ENCODE measurements around the gene GAD1.

GAD1 gene

DNA sequence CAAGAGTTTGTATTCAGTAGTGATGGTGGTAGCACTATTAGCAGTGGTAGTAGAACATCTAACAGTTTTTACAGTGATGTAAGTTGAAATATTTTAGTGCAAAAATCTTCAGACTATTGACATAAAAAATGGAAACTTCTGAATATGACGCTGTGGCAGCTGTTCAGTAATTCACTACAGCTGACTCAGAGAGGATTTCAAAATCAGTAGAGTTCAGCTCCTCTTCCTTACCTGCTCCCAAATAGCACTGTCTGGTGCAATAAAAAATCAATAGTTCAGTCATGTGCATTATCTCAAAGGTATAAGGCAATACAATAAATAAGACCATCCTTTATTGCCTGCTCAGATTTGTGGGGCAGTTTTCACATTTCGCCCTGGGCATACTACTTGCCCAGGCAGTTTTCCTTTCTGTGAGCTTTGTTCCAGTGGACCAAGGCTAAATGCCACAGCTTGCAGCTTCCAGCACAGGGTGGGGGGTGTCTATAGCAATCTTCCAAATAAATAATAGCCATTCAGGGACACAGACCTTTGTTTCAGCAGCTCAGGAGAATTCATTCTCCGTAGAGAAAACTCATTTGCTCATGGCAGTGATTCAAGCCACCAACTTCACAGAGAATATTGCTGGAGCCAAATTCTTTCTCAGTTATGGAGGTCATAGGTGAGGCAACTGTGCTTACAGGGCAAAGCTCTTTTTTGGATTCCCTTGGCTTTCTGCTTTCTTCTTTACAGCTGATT lies 78.5 kb downstream of the GAD1 start:
- Histone ChIP-seq H3K4me3 (ENCODE audit: low read depth, low read length) (no peak overlapping the region), H3K27me3 (replicated peaks) (no peaks in the 10 kb centered on the region), H3K36me3 (replicated peaks) (no peaks in the 10 kb centered on the region), H3K27ac (no peak overlapping the region)
- in situ Hi-C loops (cut with HindIII; ENCODE audit: low pct_ligation_motif_present, low sequenced_read_pairs): no loop called here
- TF ChIP-seq, protein P1, sequence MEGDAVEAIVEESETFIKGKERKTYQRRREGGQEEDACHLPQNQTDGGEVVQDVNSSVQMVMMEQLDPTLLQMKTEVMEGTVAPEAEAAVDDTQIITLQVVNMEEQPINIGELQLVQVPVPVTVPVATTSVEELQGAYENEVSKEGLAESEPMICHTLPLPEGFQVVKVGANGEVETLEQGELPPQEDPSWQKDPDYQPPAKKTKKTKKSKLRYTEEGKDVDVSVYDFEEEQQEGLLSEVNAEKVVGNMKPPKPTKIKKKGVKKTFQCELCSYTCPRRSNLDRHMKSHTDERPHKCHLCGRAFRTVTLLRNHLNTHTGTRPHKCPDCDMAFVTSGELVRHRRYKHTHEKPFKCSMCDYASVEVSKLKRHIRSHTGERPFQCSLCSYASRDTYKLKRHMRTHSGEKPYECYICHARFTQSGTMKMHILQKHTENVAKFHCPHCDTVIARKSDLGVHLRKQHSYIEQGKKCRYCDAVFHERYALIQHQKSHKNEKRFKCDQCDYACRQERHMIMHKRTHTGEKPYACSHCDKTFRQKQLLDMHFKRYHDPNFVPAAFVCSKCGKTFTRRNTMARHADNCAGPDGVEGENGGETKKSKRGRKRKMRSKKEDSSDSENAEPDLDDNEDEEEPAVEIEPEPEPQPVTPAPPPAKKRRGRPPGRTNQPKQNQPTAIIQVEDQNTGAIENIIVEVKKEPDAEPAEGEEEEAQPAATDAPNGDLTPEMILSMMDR (IDR thresholded peaks at IDR 0.05; ENCODE audit: low read depth, low read length, missing control alignments): no peak
- DNase-seq: no peak

GRCh38 chr2:170896622-170897021 lies 79.9 kb downstream of the GAD1 start:
- TF ChIP-seq, protein P1 (IDR thresholded peaks at IDR 0.05; ENCODE audit: low read depth, low read length, missing control alignments): no peak
- no peak overlapping the region for H3K4me3 ChIP-seq (ENCODE audit: low read depth, low read length)
- H3K27ac ChIP-seq: no peak overlapping the region
- H3K36me3 ChIP-seq (replicated peaks): no peaks in the 10 kb centered on the region
- DNase-seq: no peak
- in situ Hi-C loops (cut with HindIII; ENCODE audit: low pct_ligation_motif_present, low sequenced_read_pairs): no loop called here
- H3K27me3 ChIP-seq (replicated peaks): no peaks in the 10 kb centered on the region

GRCh38 chr2:170897108-170897507 lies 80.4 kb downstream of the GAD1 start:
- no peak overlapping the region for H3K4me3 ChIP-seq (ENCODE audit: low read depth, low read length)
- no peak for DNase-seq
- in situ Hi-C loops (cut with HindIII; ENCODE audit: low pct_ligation_motif_present, low sequenced_read_pairs): no loop called here
- TF ChIP-seq, protein P1 (IDR thresholded peaks at IDR 0.05; ENCODE audit: low read depth, low read length, missing control alignments): no peak
- H3K36me3 ChIP-seq (replicated peaks): no peaks in the 10 kb centered on the region
- H3K27ac ChIP-seq: no peak overlapping the region
- no peaks in the 10 kb centered on the region for H3K27me3 ChIP-seq (replicated peaks)

DNA sequence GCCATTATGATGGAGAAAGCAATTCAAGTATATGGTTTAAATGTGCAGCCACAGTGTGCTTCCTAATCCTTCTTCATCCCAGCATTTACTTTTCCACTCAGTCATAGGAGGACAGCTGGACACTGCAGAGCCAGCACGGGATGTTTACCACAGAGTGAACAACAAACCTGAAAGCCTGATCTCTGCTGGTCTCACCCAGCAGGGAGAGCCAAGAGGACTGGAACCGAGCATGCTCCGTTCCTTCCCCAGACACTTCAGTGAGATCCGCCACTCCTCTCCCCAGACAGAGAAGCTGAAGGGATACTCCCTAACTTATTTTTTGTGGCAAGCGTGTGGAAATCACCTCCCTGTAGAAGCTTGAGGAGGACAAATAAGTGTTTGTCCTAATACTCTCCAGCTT lies 89.2 kb downstream of the GAD1 start:
- Histone ChIP-seq H3K36me3 (replicated peaks) (no peaks in the 10 kb centered on the region), H3K4me3 (ENCODE audit: low read depth, low read length) (no peak overlapping the region), H3K27me3 (replicated peaks) (no peaks in the 10 kb centered on the region), H3K27ac (no peak overlapping the region)
- in situ Hi-C loops (cut with HindIII; ENCODE audit: low pct_ligation_motif_present, low sequenced_read_pairs): no loop called here
- TF ChIP-seq, protein P1 (IDR thresholded peaks at IDR 0.05; ENCODE audit: low read depth, low read length, missing control alignments): no peak
- DNase-seq: no peak

Data from brain microvascular endothelial cell (primary cell).